GM12801 (cell line): ENCODE data around the gene BRF1.

Experiments used
- TF ChIP-seq, protein P1 (sequence below): IDR thresholded peaks from one replicate; pipeline ENCODE4 v1.5.1; 2011; ENCODE audit warnings: control low read depth; ENCODE audit not compliant: insufficient read length; ENCODE audit errors: extremely low read depth

BRF1 gene

GRCh38 chr14:105204206-105204930 lies 96.4 kb downstream of the BRF1 start:
- TF ChIP-seq, protein P1, sequence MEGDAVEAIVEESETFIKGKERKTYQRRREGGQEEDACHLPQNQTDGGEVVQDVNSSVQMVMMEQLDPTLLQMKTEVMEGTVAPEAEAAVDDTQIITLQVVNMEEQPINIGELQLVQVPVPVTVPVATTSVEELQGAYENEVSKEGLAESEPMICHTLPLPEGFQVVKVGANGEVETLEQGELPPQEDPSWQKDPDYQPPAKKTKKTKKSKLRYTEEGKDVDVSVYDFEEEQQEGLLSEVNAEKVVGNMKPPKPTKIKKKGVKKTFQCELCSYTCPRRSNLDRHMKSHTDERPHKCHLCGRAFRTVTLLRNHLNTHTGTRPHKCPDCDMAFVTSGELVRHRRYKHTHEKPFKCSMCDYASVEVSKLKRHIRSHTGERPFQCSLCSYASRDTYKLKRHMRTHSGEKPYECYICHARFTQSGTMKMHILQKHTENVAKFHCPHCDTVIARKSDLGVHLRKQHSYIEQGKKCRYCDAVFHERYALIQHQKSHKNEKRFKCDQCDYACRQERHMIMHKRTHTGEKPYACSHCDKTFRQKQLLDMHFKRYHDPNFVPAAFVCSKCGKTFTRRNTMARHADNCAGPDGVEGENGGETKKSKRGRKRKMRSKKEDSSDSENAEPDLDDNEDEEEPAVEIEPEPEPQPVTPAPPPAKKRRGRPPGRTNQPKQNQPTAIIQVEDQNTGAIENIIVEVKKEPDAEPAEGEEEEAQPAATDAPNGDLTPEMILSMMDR: no peak

GRCh38 chr14:105203701-105204100 lies 97.1 kb downstream of the BRF1 start:
- TF ChIP-seq, protein P1: no peak

DNA sequence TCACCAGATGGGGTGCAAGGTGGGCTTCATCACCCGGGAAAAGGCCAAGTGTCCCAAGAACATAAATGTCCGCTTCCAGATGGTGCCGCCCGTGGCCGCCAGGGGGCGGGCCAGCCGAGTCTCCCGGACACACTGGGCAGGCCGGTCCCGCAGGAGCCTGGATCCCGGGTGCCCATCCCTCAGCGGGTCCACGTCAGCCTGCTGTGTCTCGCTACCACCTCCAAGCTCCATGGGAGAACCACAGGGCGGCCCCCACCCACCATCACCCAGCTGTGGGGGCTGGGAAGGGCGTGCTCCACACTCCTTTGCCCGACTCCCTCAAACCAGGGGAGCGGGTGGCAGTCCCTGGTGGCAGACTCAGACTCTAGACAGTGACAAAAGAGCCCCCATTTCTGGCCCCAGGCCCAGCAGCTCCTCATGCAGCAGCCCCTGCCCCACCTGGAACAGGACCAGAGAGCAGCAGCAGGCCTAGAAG lies 97.7 kb downstream of the BRF1 start:
- TF ChIP-seq, protein P1: no peak

- TF ChIP-seq, protein P1: no peak
Observed at GRCh38 chr14:105201925-105202513, 98.8 kb downstream of the BRF1 start.

GRCh38 chr14:105201156-105201924 lies 99.5 kb downstream of the BRF1 start:
- TF ChIP-seq, protein P1: no peak

GRCh38 chr14:105200641-105201040 lies 100.2 kb downstream of the BRF1 start:
- TF ChIP-seq, protein P1: no peak

GRCh38 chr14:105200074-105200473 lies 100.7 kb downstream of the BRF1 start:
- TF ChIP-seq, protein P1: no peak
